Stimulated activated CD4-positive, alpha-beta T cell treated with anti-CD3 and anti-CD28 coated beads, Interleukin-4, amount 100 ng/mL, for 24 hours (primary cell): ENCODE data around the gene SNPH.
A peak's percentile ranks its signal among the peaks of the same experiment; 100 is the strongest.
"Not testable (repeated sequence)": the region's sequence is repeated elsewhere in the genome, so short reads cannot be mapped to it uniquely, and the experiment has no call there.

Experiments used
- DNase-seq: peaks from one replicate; pipeline ENCODE4 v3.0.0-alpha.2; 2020

Gene SNPH

GRCh38 chr20:1266167-1266973 lies at the start of gene SNPH:
TSS of gene SNPH (plus strand) at chr20:1266294. CDS start at chr20:1296240, 29,946 bp downstream.
- peak; percentile 71 for DNase-seq

GRCh38 chr20:1216527-1217427 lies 49.3 kb upstream of the SNPH start:
- DNase-seq: not testable (repeated sequence)

GRCh38 chr20:1222750-1223149 lies 43.3 kb upstream of the SNPH start:
- DNase-seq: not testable (repeated sequence)

- no peak for DNase-seq
Measured at GRCh38 chr20:1224205-1224890, 41.7 kb upstream of the SNPH start.

- no peak for DNase-seq
Measured at GRCh38 chr20:1225263-1225782, 40.8 kb upstream of the SNPH start.

- DNase-seq: peak; percentile 80
Measured at GRCh38 chr20:1225783-1226654, 40.1 kb upstream of the SNPH start, which contains the start of gene RAD21L1. TSS of gene RAD21L1 (plus strand) at chr20:1226044. CDS start at chr20:1228454, 2,410 bp downstream.

- no peak for DNase-seq
Measured at GRCh38 chr20:1229541-1229940, 36.6 kb upstream of the SNPH start.

GRCh38 chr20:1232286-1233111 lies 33.6 kb upstream of the SNPH start:
- DNase-seq: no peak

GRCh38 chr20:1240549-1240948 lies 25.5 kb upstream of the SNPH start:
- no peak for DNase-seq

- no peak for DNase-seq
Measured at GRCh38 chr20:1241456-1241855, 24.6 kb upstream of the SNPH start.

GRCh38 chr20:1242099-1242498 lies 24.0 kb upstream of the SNPH start:
- no peak for DNase-seq

- no peak for DNase-seq
Measured at GRCh38 chr20:1242530-1242929, 23.6 kb upstream of the SNPH start.

- DNase-seq: no peak
Measured at GRCh38 chr20:1245578-1245977, 20.5 kb upstream of the SNPH start.

- DNase-seq: no peak
Measured at GRCh38 chr20:1247689-1248088, 18.4 kb upstream of the SNPH start.

- not testable (repeated sequence) for DNase-seq
Measured at GRCh38 chr20:1250282-1250681, 15.8 kb upstream of the SNPH start.

GRCh38 chr20:1252416-1252815 lies 13.7 kb upstream of the SNPH start:
- DNase-seq: no peak

GRCh38 chr20:1254254-1254653 lies 11.8 kb upstream of the SNPH start:
- DNase-seq: no peak

GRCh38 chr20:1255675-1256074 lies 10.4 kb upstream of the SNPH start:
- no peak for DNase-seq

- DNase-seq: no peak
Measured at GRCh38 chr20:1263853-1264252, 2.2 kb upstream of the SNPH start.

- DNase-seq: no peak
Measured at GRCh38 chr20:1264727-1265126, 1.4 kb upstream of the SNPH start.
